HepG2 (cell line): Measurements from ENCODE around the gene NUCB1. TPM values are rescaled to one million over a fixed set of nuclear protein-coding genes. Genes with fewer than 3 reads are reported as not detected.

Experiments
- ARNTL ChIP-seq: sonication (generic); formaldehyde crosslinking; IDR thresholded peaks from 2 replicates; pipeline ENCODE4 v1.4.0; 2020; ENCODE audit warnings: mild to moderate bottlenecking, missing genetic modification reagents
- ATAD3A ChIP-seq: sonication (generic); formaldehyde crosslinking; IDR thresholded peaks from 2 replicates; pipeline ENCODE4 v1.4.0; 2020; ENCODE audit warnings: missing genetic modification reagents
- BHLHE40 ChIP-seq: IDR thresholded peaks from 2 replicates; pipeline ENCODE4 v1.6.1; 2011; ENCODE audit warnings: low read length, improper control_type of control experiment
- CHD4 ChIP-seq: fragments of 200-600 bp; sonication (generic); IDR thresholded peaks from 2 replicates; pipeline ENCODE4 v1.7.0; 2017; ENCODE audit warnings: mild to moderate bottlenecking, low read length, borderline replicate concordance
- FOXC1 ChIP-seq: sonication (generic); formaldehyde crosslinking; IDR thresholded peaks from 2 replicates; pipeline ENCODE4 v1.8.0; 2022; ENCODE audit warnings: mild to moderate bottlenecking, missing genetic modification reagents, borderline replicate concordance
- HES4 ChIP-seq: sonication (generic); formaldehyde crosslinking; IDR thresholded peaks from 2 replicates; pipeline ENCODE4 v1.9.0; 2021; ENCODE audit warnings: mild to moderate bottlenecking, missing genetic modification reagents, borderline replicate concordance
- HOXA5 ChIP-seq: sonication (generic); formaldehyde crosslinking; IDR thresholded peaks from 2 replicates; pipeline ENCODE4 v1.4.0; 2020; ENCODE audit warnings: missing genetic modification reagents
- KAT8 ChIP-seq: IDR thresholded peaks from 2 replicates; pipeline ENCODE4 v1.6.1; 2016; ENCODE audit warnings: missing genetic modification reagents, missing compliant biosample characterization
- MAX ChIP-seq: IDR thresholded peaks from 2 replicates; pipeline ENCODE4 v1.6.1; 2012; ENCODE audit warnings: inconsistent platforms
- MED8 ChIP-seq: sonication (generic); formaldehyde crosslinking; IDR thresholded peaks from 2 replicates; pipeline ENCODE4 v1.8.1; 2023; ENCODE audit warnings: mild to moderate bottlenecking, missing genetic modification reagents; ENCODE audit not compliant: insufficient replicate concordance
- SRY ChIP-seq: sonication (generic); formaldehyde crosslinking; IDR thresholded peaks from 2 replicates; pipeline ENCODE4 v1.8.0; 2022; ENCODE audit warnings: mild to moderate bottlenecking, missing genetic modification reagents
- TARDBP ChIP-seq: sonication (generic); formaldehyde crosslinking; IDR thresholded peaks from 2 replicates; pipeline ENCODE4 v1.8.0; 2022; ENCODE audit warnings: mild to moderate bottlenecking, missing genetic modification reagents
- TCF7 ChIP-seq: sonication (generic); IDR thresholded peaks from 2 replicates; pipeline ENCODE4 v1.6.1; 2016; ENCODE audit warnings: antibody characterized with exemption, low read depth
- ZBTB39 ChIP-seq: sonication (generic); formaldehyde crosslinking; IDR thresholded peaks from 2 replicates; pipeline ENCODE4 v1.5.0; 2020; ENCODE audit warnings: missing genetic modification reagents
- ZHX2 ChIP-seq, 2 experiments: sonication (generic) in 1 of 2; formaldehyde crosslinking in 1 of 2; IDR thresholded peaks; 2 replicates each; pipeline versions ENCODE4 v1.6.1 to v1.9.0; 2014 to 2022; ENCODE audit warnings: antibody characterized with exemption in 1 of 2, borderline replicate concordance in 1 of 2, inconsistent platforms in 1 of 2, low read depth in 1 of 2, missing genetic modification reagents in 1 of 2
- ZKSCAN1 ChIP-seq: fragments of 150-350 bp; IDR thresholded peaks from 2 replicates; pipeline ENCODE4 v1.6.1; 2014; ENCODE audit warnings: low read length
- ZNF296 ChIP-seq: sonication (generic); formaldehyde crosslinking; conservative IDR thresholded peaks from 2 replicates; pipeline ENCODE4 v1.5.0; 2020; ENCODE audit warnings: mild to moderate bottlenecking, missing genetic modification reagents
- ZNF33A ChIP-seq: sonication (generic); formaldehyde crosslinking; IDR thresholded peaks from 2 replicates; pipeline ENCODE4 v1.5.1; 2020; ENCODE audit warnings: missing genetic modification reagents, mild to moderate bottlenecking, moderate library complexity, borderline replicate concordance
- ZNF431 ChIP-seq: sonication (generic); formaldehyde crosslinking; IDR thresholded peaks from 2 replicates; pipeline ENCODE4 v1.9.0; 2022; ENCODE audit warnings: missing genetic modification reagents, low read depth, mild to moderate bottlenecking, borderline replicate concordance
- ZNF547 ChIP-seq: sonication (generic); formaldehyde crosslinking; IDR thresholded peaks from 2 replicates; pipeline ENCODE4 v1.5.1; 2020; ENCODE audit warnings: mild to moderate bottlenecking, missing genetic modification reagents
- polyA plus RNA-seq, 8 experiments: library from polyadenylated mRNA; depleted of rRNA in 3 of 8; stranded (reverse) in 7 of 8; unstranded in 1 of 8; fragments of >200 nt; fragmentation: Illumina TruSeq in 4 of 8; extraction: Trizol in 4 of 8; gene quantifications; 2 replicates each; pipeline versions ENCODE4 v1.2.1 to v1.2.3, GENCODE V29; 2011 to 2016; ENCODE audit warnings: low read depth in 4 of 8, missing spikeins in 1 of 8, mixed read lengths in 1 of 8; ENCODE audit not compliant: insufficient read depth in 1 of 8
- total RNA-seq, 5 experiments: library from RNA; depleted of rRNA; stranded (reverse); fragments of >200 nt; fragmentation: Illumina TruSeq; extraction: Trizol; gene quantifications; 2 replicates each; pipeline ENCODE4 v1.2.3, GENCODE V29; 2016; ENCODE audit warnings: low read depth in 1 of 5
- TF ChIP-seq, protein P1 (sequence below): sonication (generic); formaldehyde crosslinking; conservative IDR thresholded peaks from 2 replicates; pipeline ENCODE4 v1.4.0; 2020; ENCODE audit warnings: missing genetic modification reagents

NUCB1 gene
- total and polyA plus RNA-seq, 2 of the 13 experiments (the other 11 are each of a cell fraction or from before 2014, with no cell fraction given): 82.3 to 106 TPM

DNA sequence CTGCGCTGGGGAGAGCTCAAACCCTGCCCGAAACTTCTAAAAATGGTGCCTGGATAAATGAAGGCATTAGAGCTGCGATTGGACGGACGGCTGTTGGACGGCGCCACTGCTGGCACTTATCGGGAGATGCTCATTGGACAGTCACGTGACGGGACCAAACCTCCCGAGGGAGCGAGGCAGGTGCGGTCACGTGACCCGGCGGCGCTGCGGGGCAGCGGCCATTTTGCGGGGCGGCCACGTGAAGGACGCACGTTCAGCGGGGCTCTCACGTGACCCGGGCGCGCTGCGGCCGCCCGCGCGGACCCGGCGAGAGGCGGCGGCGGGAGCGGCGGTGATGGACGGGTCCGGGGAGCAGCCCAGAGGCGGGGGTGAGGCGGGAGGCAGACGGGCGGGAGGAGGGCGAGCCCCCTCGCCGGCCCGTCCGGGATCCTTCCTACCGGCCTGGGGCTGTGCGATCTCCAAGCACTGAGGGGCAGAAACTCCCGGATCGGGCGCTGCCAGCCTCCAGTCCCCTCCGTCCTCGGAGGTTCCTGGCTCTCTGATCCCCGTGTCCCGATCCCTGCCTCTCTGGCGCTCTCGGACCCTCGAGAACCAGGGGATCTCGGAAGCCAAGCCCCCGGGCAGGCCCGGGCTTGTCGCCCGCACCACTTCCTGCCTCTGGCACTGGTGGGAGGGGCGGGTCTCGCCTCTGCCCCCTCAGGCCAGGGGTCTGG lies 54.6 kb downstream of the NUCB1 start, which contains the start of gene BAX (continued):
- peak; percentile 95 for TF ChIP-seq ZHX2 (IDR thresholded peaks at IDR 0.05; ENCODE audit: low read depth)
- TF ChIP-seq ZHX2 (CRISPR knock-in tag; IDR thresholded peaks at IDR 0.05; ENCODE audit: borderline replicate concordance): no peak
- no peak; the same call in 1 of the 2 replicates for TF ChIP-seq ZBTB39 (CRISPR knock-in tag)
- peak; percentile 94 for TF ChIP-seq MAX
- TF ChIP-seq ZKSCAN1: no peak
- TF ChIP-seq BHLHE40: peak; percentile 100
- TF ChIP-seq ZNF33A (CRISPR knock-in tag): no peak
- TF ChIP-seq MED8 (CRISPR knock-in tag): peak; percentile 60
- no peak for TF ChIP-seq TCF7
- no peak for TF ChIP-seq ZNF296 (CRISPR knock-in tag)
- peak; percentile 89 for TF ChIP-seq KAT8
- no peak for TF ChIP-seq SRY
- no peak for TF ChIP-seq FOXC1 (CRISPR knock-in tag)
- peak; percentile 94 for TF ChIP-seq ARNTL (CRISPR knock-in tag)
- TF ChIP-seq, protein P1, sequence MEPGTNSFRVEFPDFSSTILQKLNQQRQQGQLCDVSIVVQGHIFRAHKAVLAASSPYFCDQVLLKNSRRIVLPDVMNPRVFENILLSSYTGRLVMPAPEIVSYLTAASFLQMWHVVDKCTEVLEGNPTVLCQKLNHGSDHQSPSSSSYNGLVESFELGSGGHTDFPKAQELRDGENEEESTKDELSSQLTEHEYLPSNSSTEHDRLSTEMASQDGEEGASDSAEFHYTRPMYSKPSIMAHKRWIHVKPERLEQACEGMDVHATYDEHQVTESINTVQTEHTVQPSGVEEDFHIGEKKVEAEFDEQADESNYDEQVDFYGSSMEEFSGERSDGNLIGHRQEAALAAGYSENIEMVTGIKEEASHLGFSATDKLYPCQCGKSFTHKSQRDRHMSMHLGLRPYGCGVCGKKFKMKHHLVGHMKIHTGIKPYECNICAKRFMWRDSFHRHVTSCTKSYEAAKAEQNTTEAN (CRISPR knock-in tag): peak; percentile 73
- no peak for TF ChIP-seq ATAD3A (CRISPR knock-in tag)
- no peak for TF ChIP-seq CHD4
- no peak for TF ChIP-seq HES4 (CRISPR knock-in tag)
- peak; percentile 52; the same call in 1 of the 2 replicates for TF ChIP-seq ZNF431 (CRISPR knock-in tag)
- peak; percentile 57; the same call in 1 of the 2 replicates for TF ChIP-seq TARDBP (CRISPR knock-in tag)
- no peak for TF ChIP-seq HOXA5 (CRISPR knock-in tag)
- TF ChIP-seq ZNF547 (CRISPR knock-in tag): peak; percentile 62; the same call in 1 of the 2 replicates
